ENCODE measurements around the gene ZNF408.
A peak's percentile ranks its signal among the peaks of the same experiment; 100 is the strongest.

The ZNF408 gene

DNA sequence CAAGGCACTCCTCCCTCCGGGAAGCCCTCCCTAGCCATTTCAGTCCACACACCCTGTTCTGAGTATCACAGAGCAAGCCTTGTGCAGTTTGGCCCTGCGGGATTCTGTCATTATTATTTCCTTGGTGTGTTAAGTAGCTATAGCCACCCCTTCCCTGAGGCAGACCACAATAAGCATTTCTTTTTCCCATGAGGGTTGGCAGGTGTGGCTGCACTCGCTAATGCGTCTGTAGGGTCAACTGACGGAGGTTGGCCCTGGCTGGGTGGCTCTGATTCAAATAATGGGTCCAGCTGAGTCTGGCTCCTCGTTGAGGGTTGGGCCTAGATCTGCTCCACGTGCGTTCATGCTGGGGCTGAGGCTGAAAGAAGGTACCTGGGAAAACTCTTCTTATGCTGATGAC, 23.3 kb downstream of the ZNF408 start:
- in situ Hi-C loops (cut with MboI; ENCODE audit: low sequenced_read_pairs, unreplicated experiment): no loop called here
- no peak for DNase-seq (ENCODE audit: low spot score)
- TF ChIP-seq, protein P1, sequence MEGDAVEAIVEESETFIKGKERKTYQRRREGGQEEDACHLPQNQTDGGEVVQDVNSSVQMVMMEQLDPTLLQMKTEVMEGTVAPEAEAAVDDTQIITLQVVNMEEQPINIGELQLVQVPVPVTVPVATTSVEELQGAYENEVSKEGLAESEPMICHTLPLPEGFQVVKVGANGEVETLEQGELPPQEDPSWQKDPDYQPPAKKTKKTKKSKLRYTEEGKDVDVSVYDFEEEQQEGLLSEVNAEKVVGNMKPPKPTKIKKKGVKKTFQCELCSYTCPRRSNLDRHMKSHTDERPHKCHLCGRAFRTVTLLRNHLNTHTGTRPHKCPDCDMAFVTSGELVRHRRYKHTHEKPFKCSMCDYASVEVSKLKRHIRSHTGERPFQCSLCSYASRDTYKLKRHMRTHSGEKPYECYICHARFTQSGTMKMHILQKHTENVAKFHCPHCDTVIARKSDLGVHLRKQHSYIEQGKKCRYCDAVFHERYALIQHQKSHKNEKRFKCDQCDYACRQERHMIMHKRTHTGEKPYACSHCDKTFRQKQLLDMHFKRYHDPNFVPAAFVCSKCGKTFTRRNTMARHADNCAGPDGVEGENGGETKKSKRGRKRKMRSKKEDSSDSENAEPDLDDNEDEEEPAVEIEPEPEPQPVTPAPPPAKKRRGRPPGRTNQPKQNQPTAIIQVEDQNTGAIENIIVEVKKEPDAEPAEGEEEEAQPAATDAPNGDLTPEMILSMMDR (IDR thresholded peaks at IDR 0.05; ENCODE audit: borderline replicate concordance, control extremely low read depth, extremely low read depth, insufficient read depth, missing control alignments): no peak

DNA sequence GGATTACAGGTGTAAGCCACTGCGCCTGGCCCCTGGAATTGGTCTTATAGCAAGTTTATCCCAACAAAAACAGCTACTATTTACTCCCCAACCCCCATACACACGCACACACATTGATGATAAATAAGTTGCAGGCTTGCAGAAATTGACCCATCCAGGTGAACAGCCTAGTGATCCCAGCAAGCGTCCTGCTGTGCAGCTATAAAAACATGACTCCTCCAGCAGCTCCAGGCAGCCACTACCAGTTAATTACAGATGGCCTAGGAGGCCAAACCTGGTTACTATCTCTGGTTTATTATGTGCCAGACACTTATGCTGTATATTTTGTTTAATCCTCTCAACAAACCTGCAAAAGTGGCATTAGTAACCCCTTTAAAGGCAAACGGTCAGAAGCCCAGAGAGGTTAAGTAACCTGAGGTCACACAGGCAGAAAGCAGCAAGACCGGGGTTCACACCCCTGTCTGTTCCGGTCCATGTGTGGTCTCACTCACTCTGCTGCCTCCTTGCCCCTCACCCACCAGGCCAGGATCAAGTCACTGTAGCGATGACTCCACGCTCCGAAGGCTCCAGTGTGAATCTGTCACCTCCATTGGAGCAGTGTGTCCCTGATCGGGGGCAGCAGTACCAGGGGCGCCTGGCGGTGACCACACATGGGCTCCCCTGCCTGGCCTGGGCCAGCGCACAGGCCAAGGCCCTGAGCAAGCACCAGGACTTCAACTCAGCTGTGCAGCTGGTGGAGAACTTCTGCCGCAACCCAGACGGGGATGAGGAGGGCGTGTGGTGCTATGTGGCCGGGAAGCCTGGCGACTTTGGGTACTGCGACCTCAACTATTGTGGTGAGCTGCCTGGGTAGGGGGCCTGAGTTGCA, 24.7 kb downstream of the ZNF408 start:
- DNase-seq (ENCODE audit: low spot score): no peak
- in situ Hi-C loops (cut with MboI; ENCODE audit: low sequenced_read_pairs, unreplicated experiment): no loop called here
- TF ChIP-seq, protein P1 (IDR thresholded peaks at IDR 0.05; ENCODE audit: borderline replicate concordance, control extremely low read depth, extremely low read depth, insufficient read depth, missing control alignments): no peak

DNA sequence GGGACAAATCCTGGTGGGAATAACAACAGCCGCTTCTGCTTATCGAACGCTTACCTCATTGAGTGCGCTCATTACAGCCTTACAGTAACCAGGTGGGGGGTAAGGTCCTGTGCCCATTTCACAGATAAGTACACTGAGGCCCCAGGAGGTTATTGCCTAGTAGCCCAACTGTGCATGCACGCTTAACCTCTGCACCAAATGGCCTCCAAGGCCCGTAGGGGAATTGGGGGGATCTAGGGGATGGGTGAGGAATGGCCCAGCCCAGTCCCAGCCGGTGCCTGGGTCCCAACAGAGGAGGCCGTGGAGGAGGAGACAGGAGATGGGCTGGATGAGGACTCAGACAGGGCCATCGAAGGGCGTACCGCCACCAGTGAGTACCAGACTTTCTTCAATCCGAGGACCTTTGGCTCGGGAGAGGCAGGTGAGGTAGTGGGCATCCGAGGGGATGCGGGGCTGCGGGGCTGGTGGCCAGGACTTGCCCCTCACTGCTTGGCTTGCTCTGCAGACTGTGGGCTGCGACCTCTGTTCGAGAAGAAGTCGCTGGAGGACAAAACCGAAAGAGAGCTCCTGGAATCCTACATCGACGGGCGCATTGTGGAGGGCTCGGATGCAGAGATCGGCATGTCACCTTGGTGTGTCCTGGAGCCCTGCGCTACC, 25.5 kb downstream of the ZNF408 start:
- DNase-seq (ENCODE audit: low spot score): peak; percentile 31
- TF ChIP-seq, protein P1 (IDR thresholded peaks at IDR 0.05; ENCODE audit: borderline replicate concordance, control extremely low read depth, extremely low read depth, insufficient read depth, missing control alignments): no peak
- in situ Hi-C loops (cut with MboI; ENCODE audit: low sequenced_read_pairs, unreplicated experiment): no loop called here

DNA sequence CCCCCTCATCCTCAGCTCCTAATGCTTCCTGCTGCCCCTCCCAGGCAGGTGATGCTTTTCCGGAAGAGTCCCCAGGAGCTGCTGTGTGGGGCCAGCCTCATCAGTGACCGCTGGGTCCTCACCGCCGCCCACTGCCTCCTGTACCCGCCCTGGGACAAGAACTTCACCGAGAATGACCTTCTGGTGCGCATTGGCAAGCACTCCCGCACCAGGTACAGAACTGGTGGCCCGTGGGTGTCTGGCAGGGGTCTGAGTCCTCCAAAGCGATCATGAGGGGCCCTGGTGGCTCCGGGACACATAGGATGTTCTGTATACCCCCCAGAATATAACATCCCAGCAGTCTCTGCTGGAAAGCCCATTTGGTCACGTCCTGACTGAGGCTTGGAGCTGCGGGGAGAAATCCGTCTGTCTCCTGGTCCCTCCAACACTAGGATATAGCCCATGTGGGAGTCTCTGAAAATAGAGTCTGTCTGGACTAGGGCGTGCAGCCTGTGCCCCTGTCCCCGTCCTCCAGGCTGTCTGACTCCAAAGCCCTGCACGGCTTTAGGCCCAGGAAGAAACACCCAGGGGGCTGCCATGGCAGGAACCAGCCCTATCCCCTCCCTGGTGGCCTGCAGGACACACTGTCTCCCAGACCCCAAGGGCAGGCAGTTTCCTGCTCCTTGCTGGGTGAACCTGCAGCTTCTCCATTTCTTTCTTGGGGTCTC, 27.3 kb downstream of the ZNF408 start:
- no peak for DNase-seq (ENCODE audit: low spot score)
- in situ Hi-C loops (cut with MboI; ENCODE audit: low sequenced_read_pairs, unreplicated experiment): no loop called here
- TF ChIP-seq, protein P1 (IDR thresholded peaks at IDR 0.05; ENCODE audit: borderline replicate concordance, control extremely low read depth, extremely low read depth, insufficient read depth, missing control alignments): no peak

DNA sequence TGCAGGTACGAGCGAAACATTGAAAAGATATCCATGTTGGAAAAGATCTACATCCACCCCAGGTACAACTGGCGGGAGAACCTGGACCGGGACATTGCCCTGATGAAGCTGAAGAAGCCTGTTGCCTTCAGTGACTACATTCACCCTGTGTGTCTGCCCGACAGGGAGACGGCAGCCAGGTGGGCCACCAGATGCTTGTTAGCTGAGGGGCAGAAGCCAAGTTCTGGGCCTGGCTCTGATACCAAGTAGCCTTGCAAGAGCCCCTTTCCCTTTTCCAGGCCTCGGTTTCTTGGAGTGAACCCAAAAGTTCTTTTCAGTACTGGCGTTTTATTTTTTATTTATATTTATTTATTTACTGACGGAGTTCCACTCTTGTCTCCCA, 27.8 kb downstream of the ZNF408 start:
- in situ Hi-C loops (cut with MboI; ENCODE audit: low sequenced_read_pairs, unreplicated experiment): no loop called here
- DNase-seq (ENCODE audit: low spot score): no peak
- TF ChIP-seq, protein P1 (IDR thresholded peaks at IDR 0.05; ENCODE audit: borderline replicate concordance, control extremely low read depth, extremely low read depth, insufficient read depth, missing control alignments): no peak
